ENCODE results near the gene SLC22A17. TPM values are rescaled to one million over a fixed set of nuclear protein-coding genes. Genes with fewer than 3 reads are reported as not detected.

SLC22A17 gene
- total and polyA plus RNA-seq, 9 of the 15 experiments (the other 6 are each of a cell fraction or from before 2014, with no cell fraction given), result 0.07 to 0.09 TPM; not detected in 7

GRCh38 chr14:23302290-23303225, 50.1 kb downstream of the SLC22A17 start, which contains the start of gene PPP1R3E (continued):
- TF ChIP-seq THAP12 (CRISPR knock-in tag; IDR thresholded peaks at IDR 0.05) (peak; percentile 48; the same call in 1 of the 2 replicates), POLR2H (tag; IDR thresholded peaks at IDR 0.05; ENCODE audit: low read depth) (no peak), HINFP (tag; conservative IDR thresholded peaks at IDR 0.05; ENCODE audit: low read depth) (no peak), E2F1 (CRISPR knock-in tag; IDR thresholded peaks at IDR 0.05) (no peak), HLTF (IDR thresholded peaks at IDR 0.05) (0 out of 2 replicates have a peak, but pooled peaks have one; percentile 21), ESRRA (IDR thresholded peaks at IDR 0.05; ENCODE audit: borderline replicate concordance, low read depth) (no peak; the same call in 1 of the 2 replicates), KDM5B (IDR thresholded peaks at IDR 0.05; ENCODE audit: insufficient replicate concordance, low read depth, low read length) (peak; percentile 68), ZNF175 (CRISPR knock-in tag; IDR thresholded peaks at IDR 0.05; ENCODE audit: low read depth) (no peak), ZNF77 (CRISPR knock-in tag; IDR thresholded peaks at IDR 0.05) (no peak), STAG1 (CRISPR knock-in tag; IDR thresholded peaks at IDR 0.05; ENCODE audit: borderline replicate concordance) (0 out of 2 replicates have a peak, but pooled peaks have one; percentile 30), POLR2AphosphoS5 (IDR thresholded peaks at IDR 0.05; ENCODE audit: control insufficient read depth, insufficient read depth, low read depth, low read length) (no peak), NFATC3 (IDR thresholded peaks at IDR 0.05) (no peak), RBFOX2 (IDR thresholded peaks at IDR 0.05; ENCODE audit: low read depth, low read length) (peak; percentile 75), SAFB2 (IDR thresholded peaks at IDR 0.05; ENCODE audit: borderline replicate concordance, low read depth, low read length, severe bottlenecking) (no peak), BCLAF1 (IDR thresholded peaks at IDR 0.05; ENCODE audit: borderline replicate concordance in 1 of 2, control insufficient read depth in 1 of 2, low read depth in 2 of 2, low read length in 1 of 2) (no peak), STAT5B (CRISPR knock-in tag; IDR thresholded peaks at IDR 0.05) (no peak), POLR2A (conservative IDR thresholded peaks at IDR 0.05) (peak; percentile 69), SP1 (CRISPR knock-in tag; IDR thresholded peaks at IDR 0.05) (no peak), HNRNPUL1 (IDR thresholded peaks at IDR 0.05; ENCODE audit: low read length) (no peak)
